Pancreas (tissue), 10 donors: ENCODE data around the gene SSH3. TPM values are rescaled to one million over a fixed set of nuclear protein-coding genes. Genes with fewer than 3 reads are reported as not detected.

ENCODE experiments used
- ATAC-seq, 4 donors: fragments of 200-7000 bp; cut with Tn5 transposase; one replicate each; pipeline versions ENCODE4 v1.8.0 to v1.9.1; 2020; ENCODE audit warnings: mild to moderate bottlenecking in 4 of 4, moderate library complexity in 4 of 4
- DNase-seq, 6 donors: peaks; one replicate each; pipeline ENCODE4 v3.0.0-alpha.2; 2020
- FAIRE-seq: peaks from 2 replicates; lab custom pipeline; 2012; peaks lifted over from hg19 to GRCh38; lab: Jason Lieb, UNC
- H3K27ac ChIP-seq, 4 donors: fragments of 200-600 bp; sonication (generic); 1 replicate in 3 of 4; 2 replicates in 1 of 4; pipeline versions ENCODE4 v1.5.0 to v1.8.0; 2020
- H3K27me3 ChIP-seq, 4 donors: fragments of 200-600 bp; one replicate each; pipeline ENCODE4 v1.8.0; 2021
- H3K36me3 ChIP-seq, 3 donors: fragments of 200-600 bp; sonication (generic) in 1 of 3; one replicate each; pipeline versions ENCODE4 v1.5.0 to v1.8.0; 2020 to 2021
- H3K4me1 ChIP-seq, 3 donors: fragments of 200-600 bp; one replicate each; pipeline ENCODE4 v1.8.0; 2021
- H3K4me3 ChIP-seq, 4 donors: fragments of 200-600 bp; sonication (generic) in 2 of 4; one replicate each; pipeline versions ENCODE4 v1.5.0 to v1.8.0; 2020 to 2021
- H3K9me3 ChIP-seq, 4 donors: fragments of 200-600 bp; one replicate each; pipeline ENCODE4 v1.8.0; 2021
- CTCF ChIP-seq, 4 donors: fragments of 200-600 bp; sonication (generic) in 3 of 4; IDR thresholded peaks; one replicate each; pipeline versions ENCODE4 v1.5.0 to v1.8.0; 2021; ENCODE audit warnings: antibody characterized with exemption in 4 of 4
- WGBS, 2 donors: extraction: QIAGEN DNeasy Blood & Tissue Kit; methylation state at CpG; one replicate each; pipeline ENCODE4 v1.1.7; 2013; 5-methylcytosine and 5-hydroxymethylcytosine counted together
- intact Hi-C, 3 donors: fragments of 100-400 bp; cut with DNase I; formaldehyde crosslinking; loops; one replicate each; pipeline versions ENCODE4 v1.11.1 to v1.14.2; 2022
- polyA plus RNA-seq, 2 donors: library from polyadenylated mRNA; stranded (reverse); fragments of 200-250 nt; gene quantifications; one replicate each; pipeline ENCODE4 v1.2.3, GENCODE V29; 2013
- total RNA-seq, 6 donors: library from RNA; stranded (reverse); fragmentation: NEBNext Ultra II Directional in 4 of 6; extraction: Animal tissue kit (Norgen Biotek cat#: 25700) in 4 of 6; gene quantifications; one replicate each; pipeline versions ENCODE4 v1.2.1 to v1.2.4, GENCODE V29; 2021 to 2023
- donor health status: healthy with polysubstance abuse.
- donor health status: DM: no; HTN: no; CAD: no; lungs with moderate emphysema.
- donor health status: DM: no; HTN: no; CAD: no.
- donor health status: control.
- donor health status: control.
- donor health status: Bipolar disorder and iron deficiency.
- donor health status: DM: yes; HTN: yes; CAD: no.
- donor health status: DM: no; HTN: no; CAD: no.
- donor health status: DM: no; HTN: no; CAD: no.
- donor health status: DM: yes; HTN: yes; CAD: no.

Gene SSH3
- total and polyA plus RNA-seq, 8 donors, result 15.2 to 29.2 (median 23.3) TPM

GRCh38 chr11:67355023-67355793 lies 51.9 kb downstream of the SSH3 start:
- Histone ChIP-seq H3K27ac (peak overlapping the region; percentile 97 to 98 (median 98)), H3K4me1 (peaks cover 9 to 51% (median 23%) of the 10 kb centered on the region in 3 donors), H3K27me3 (no peaks in the 10 kb centered on the region), H3K4me3 (no peak overlapping the region), H3K36me3 (no peaks in the 10 kb centered on the region), H3K9me3 (no peaks in the 10 kb centered on the region)
- WGBS, 2 donors, result 80 to 83% methylated on average over 10 to 11 of the region's 11 CpGs
- no peak for ATAC-seq
- intact Hi-C loops, result no loop called here
- no peak for TF ChIP-seq CTCF (IDR thresholded peaks at IDR 0.05)
- DNase-seq, result peak in 1 of 6 donors; percentile 59
- FAIRE-seq, result no peak

- H3K4me3 ChIP-seq, result no peak overlapping the region
- no peaks in the 10 kb centered on the region for H3K27me3 ChIP-seq
- peaks cover 7 to 48% (median 23%) of the 10 kb centered on the region in 3 donors for H3K4me1 ChIP-seq
- DNase-seq (no peak), FAIRE-seq (no peak), ATAC-seq (no peak)
- H3K9me3 ChIP-seq, result no peaks in the 10 kb centered on the region
- WGBS, 2 donors, result 60% methylated on average over 4 of the region's 4 CpGs
- no peak for TF ChIP-seq CTCF (IDR thresholded peaks at IDR 0.05)
- intact Hi-C loops, result no loop called here
- no peaks in the 10 kb centered on the region for H3K36me3 ChIP-seq
- peak overlapping the region; percentile 8 to 98 (median 97) for H3K27ac ChIP-seq
Observed at GRCh38 chr11:67355794-67356386, 52.6 kb downstream of the SSH3 start.

- no peak for TF ChIP-seq CTCF (IDR thresholded peaks at IDR 0.05)
- WGBS, 2 donors, result 23 to 35% methylated on average over 2 to 4 of the region's 4 CpGs
- H3K27me3 ChIP-seq, result no peaks in the 10 kb centered on the region
- intact Hi-C loops, result no loop called here
- H3K9me3 ChIP-seq, result no peaks in the 10 kb centered on the region
- no peak overlapping the region for H3K4me3 ChIP-seq
- ATAC-seq (no peak), DNase-seq (no peak), FAIRE-seq (no peak)
- H3K27ac ChIP-seq, result peak overlapping the region; percentile 8 to 98 (median 57)
- no peaks in the 10 kb centered on the region for H3K36me3 ChIP-seq
- H3K4me1 ChIP-seq, result peaks cover 2 to 44% (median 18%) of the 10 kb centered on the region in 3 donors
Observed at GRCh38 chr11:67356387-67356863, 53.1 kb downstream of the SSH3 start.

- no peaks in the 10 kb centered on the region for H3K36me3 ChIP-seq
- TF ChIP-seq CTCF (IDR thresholded peaks at IDR 0.05), result peak; percentile 88 to 90 (median 89)
- H3K27ac ChIP-seq, result peak overlapping the region in 3 of 4 donors; percentile 17 to 98 (median 97)
- H3K9me3 ChIP-seq, result no peaks in the 10 kb centered on the region
- 28 to 41% methylated on average over 3 of the region's 3 CpGs for WGBS, 2 donors
- intact Hi-C loops, result no loop called here
- DNase-seq (peak; percentile 68 to 82 (median 75)), FAIRE-seq (no peak), ATAC-seq (peak; percentile 15 to 42 (median 40))
- peaks cover 0 to 38% (median 14%) of the 10 kb centered on the region in 3 donors for H3K4me1 ChIP-seq
- H3K4me3 ChIP-seq, result no peak overlapping the region
- H3K27me3 ChIP-seq, result no peaks in the 10 kb centered on the region
Observed at GRCh38 chr11:67356864-67357561, 53.7 kb downstream of the SSH3 start.
